Limb (tissue), 2 donors: ENCODE data around the gene PIGP.
"Not testable (repeated sequence)": the region's sequence is repeated elsewhere in the genome, so short reads cannot be mapped to it uniquely, and the experiment has no call there.

ENCODE experiments used
- DNase-seq, 2 donors: peaks; one replicate each; pipeline ENCODE4 v3.0.0-alpha.2; 2016; ENCODE audit errors: extremely low spot score in 2 of 2

Gene PIGP

GRCh38 chr21:37045149-37045548, 27.7 kb downstream of the PIGP start:
- no peak for DNase-seq

DNA sequence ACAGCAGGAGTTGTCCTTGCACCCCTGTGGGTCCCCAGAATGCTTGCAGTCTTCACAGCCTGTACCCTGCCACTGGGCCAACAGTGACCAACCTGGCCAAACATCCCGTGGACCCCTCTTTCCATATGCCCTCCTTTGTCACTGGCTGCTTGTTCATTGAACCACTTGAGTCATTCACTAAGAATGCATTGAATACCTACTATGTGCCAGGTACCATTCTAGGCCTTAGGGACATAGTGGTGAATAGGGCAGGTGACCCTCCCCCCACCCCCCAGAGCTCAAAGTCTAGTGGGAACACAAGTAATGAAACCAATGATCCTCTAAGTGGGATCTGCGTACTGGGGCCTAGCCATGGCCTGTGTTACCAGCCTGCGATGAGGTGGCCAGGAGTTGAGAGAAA, 28.2 kb downstream of the PIGP start:
- DNase-seq = no peak

DNA sequence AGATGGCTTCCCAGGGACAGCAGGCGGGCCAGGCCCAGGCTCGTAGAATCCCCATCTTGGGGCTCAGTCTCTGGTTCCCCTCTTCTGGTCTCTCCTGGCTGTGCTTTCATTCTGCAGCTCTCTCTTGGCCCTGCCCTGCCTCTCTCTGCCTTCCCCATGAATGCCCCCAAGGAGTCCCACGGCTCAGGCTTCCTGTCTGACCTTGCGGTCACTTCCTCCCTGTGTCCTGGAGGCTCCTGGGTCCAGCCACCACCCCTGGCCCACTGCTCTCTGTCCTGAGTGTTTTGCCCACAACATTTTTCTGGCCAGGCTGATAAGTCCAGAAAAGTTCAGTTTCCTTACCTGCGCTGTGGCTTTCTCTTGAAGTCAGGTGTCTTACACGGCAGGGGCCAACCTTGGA, 29.1 kb downstream of the PIGP start:
- no peak for DNase-seq

- no peak for DNase-seq
Measured at GRCh38 chr21:37041706-37042271, 31.1 kb downstream of the PIGP start.

DNA sequence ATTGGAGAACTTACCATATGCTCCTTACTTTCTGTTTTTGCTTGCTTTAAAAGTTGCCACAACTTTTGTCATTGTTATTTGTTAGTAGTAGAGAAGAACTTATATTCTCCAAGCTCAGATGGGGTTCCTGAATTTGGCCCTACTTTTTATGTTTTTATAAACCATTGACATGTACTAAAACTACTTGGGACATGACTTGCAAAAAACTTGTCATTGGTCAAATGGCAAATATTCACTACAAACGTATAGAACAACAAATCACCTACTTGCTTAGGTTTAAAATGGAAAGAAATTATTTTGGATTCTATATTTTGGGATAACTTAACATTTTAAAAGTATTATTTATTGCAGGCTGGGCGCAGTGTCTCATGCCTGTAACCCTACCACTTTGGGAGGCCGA, 32.7 kb downstream of the PIGP start:
- no peak for DNase-seq

- DNase-seq = no peak
Measured at GRCh38 chr21:37039411-37040075, 33.3 kb downstream of the PIGP start.

DNA sequence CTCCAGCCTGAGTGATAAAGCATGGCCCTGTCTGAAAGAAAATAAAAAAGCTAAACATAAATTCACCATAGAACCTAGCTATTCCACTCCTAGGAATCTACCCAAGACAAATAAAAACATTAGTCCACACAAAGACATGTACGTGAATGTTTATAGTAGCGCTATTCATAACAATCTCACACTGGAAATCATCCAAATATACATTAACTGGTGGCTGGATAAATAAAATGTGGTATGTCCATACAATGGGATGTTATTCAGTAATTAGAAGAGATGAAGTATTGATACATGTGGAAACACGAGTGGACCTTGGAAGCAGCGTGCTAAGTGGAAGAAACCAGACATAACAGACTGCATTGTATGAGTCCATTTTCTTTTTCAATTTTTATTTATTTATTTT, 36.7 kb downstream of the PIGP start:
- no peak for DNase-seq

- not testable (repeated sequence) for DNase-seq
Measured at GRCh38 chr21:37034394-37034793, 38.5 kb downstream of the PIGP start.

- no peak for DNase-seq
Measured at GRCh38 chr21:37032877-37033471, 39.9 kb downstream of the PIGP start.

DNA sequence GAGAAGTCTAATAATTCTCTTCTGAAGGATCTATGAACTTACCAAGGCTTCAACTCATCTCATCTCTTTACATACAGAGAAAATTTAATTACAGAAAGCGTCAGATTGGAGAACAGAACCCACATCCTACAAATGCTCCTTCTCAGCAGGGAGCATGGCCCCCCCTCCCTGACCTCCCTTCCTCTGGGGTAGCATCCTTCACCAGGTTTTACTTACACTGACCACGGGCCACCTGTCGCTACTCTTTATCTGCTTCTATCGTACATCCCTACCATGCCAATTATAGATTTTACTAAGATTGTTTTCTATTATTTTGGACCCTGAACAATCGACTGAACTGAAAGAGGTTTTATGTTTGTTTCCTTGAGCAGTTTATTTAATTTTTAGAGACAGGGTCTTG, 40.6 kb downstream of the PIGP start:
- no peak for DNase-seq

GRCh38 chr21:37030864-37031263, 42.0 kb downstream of the PIGP start:
- no peak for DNase-seq

- no peak for DNase-seq
Measured at GRCh38 chr21:37028570-37028969, 44.3 kb downstream of the PIGP start.

GRCh38 chr21:37026499-37026898, 46.4 kb downstream of the PIGP start:
- no peak for DNase-seq

GRCh38 chr21:37017951-37018679, 54.8 kb downstream of the PIGP start:
- DNase-seq = no peak
